ENCODE results near the gene CFAP53. TPM values are rescaled to one million over a fixed set of nuclear protein-coding genes. Genes with fewer than 3 reads are reported as not detected.

The CFAP53 gene
- total and polyA plus RNA-seq, 12 donors, result 0.09 to 0.44 (median 0.18) TPM; not detected in 4

DNA sequence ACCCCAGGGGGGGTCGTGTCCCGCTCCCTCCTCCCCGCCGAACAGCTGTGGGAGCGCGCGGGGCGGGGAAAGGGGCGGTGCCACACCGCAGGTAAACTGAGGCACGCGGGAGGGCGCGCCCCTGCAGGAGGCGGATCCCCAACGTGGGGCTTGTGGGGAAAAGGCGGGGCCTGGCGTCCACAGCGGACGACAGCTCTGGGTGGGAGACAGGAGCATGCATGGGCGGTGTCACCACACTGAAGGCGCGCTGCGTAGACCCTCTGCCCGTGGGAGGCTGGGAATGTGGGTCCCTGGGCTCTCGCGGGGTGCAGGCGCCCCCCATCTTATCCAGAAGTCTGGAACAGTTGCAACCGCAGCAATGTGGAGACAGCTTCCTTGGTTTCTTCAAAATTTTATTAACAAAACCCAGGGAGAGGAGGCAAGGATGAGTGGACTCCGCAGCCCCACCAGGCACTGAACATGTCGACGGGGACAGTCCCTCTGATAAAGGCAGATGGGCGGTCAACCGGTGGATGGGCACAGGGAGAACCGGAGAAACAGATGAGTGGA lies 15.8 kb upstream of the CFAP53 start:
- H3K36me3 ChIP-seq, result peaks cover 0 to 67% (median 12%) of the 10 kb centered on the region in 9 donors

DNA sequence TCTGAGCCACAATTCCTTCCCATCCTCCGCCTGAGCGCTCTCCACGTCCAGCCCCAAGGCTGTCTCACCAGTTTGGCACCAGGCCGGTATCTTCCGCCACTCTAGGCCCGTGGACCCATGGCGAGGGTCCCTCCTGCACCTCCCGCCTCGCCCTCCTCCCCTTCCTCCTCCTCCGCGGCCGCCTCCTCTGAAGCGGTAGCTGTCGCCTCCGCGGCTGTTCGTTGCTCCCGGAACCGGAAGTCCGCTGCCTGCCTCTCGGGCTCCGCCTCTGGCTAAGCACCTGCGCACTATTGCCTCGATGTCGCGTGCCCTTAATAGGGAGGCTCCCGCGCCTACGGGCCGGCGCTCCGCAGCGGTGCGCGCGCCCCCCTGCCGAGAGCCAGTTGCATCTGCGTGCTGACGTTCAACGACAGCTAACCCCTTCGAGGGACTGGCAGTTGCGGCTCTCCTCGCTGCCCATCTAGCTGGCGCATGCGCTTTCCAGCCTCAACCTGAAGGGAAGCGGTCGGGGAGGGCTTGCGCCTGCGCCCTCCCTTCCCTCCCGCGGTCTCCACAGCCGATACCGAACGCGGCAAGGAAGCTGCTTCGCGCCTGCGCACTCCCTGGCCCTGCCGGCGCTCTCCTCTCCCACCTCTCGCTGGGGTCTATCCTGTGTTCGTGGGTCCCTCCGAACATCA lies 15.1 kb upstream of the CFAP53 start, which contains the start of gene MBD1:
TSS of gene MBD1 (minus strand) at position 229 of the 677 bp plus-strand sequence. CDS start 1,531 bp downstream, outside the sequence.
- TF ChIP-seq, protein P1, sequence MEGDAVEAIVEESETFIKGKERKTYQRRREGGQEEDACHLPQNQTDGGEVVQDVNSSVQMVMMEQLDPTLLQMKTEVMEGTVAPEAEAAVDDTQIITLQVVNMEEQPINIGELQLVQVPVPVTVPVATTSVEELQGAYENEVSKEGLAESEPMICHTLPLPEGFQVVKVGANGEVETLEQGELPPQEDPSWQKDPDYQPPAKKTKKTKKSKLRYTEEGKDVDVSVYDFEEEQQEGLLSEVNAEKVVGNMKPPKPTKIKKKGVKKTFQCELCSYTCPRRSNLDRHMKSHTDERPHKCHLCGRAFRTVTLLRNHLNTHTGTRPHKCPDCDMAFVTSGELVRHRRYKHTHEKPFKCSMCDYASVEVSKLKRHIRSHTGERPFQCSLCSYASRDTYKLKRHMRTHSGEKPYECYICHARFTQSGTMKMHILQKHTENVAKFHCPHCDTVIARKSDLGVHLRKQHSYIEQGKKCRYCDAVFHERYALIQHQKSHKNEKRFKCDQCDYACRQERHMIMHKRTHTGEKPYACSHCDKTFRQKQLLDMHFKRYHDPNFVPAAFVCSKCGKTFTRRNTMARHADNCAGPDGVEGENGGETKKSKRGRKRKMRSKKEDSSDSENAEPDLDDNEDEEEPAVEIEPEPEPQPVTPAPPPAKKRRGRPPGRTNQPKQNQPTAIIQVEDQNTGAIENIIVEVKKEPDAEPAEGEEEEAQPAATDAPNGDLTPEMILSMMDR (IDR thresholded peaks at IDR 0.05), result peak in 7 of 9 donors; percentile 35 to 57 (median 44)
- Histone ChIP-seq H3K36me3 (peaks cover 0 to 73% (median 18%) of the 10 kb centered on the region in 9 donors), H3K4me1 (peaks cover 12 to 41% (median 28%) of the 10 kb centered on the region in 9 donors), H3K4me3 (peak within 1 kb of the TSS; percentile 75 to 98 (median 90)), H3K9me3 (no peaks in the 10 kb centered on the region), H3K27ac (peak within 1 kb of the TSS; percentile 73 to 98 (median 90)), H3K27me3 (no peaks in the 10 kb centered on the region)
- WGBS, 2 donors, result 0% methylated on average over 57 to 63 of the region's 63 CpGs
- DNase-seq (peak; percentile 97), ATAC-seq (peak; percentile 95 to 97 (median 97))
- intact Hi-C loops (cut with DNase I), result loop anchor here in 4 of 10 donors (10.0 kb wide), 2 partner anchors 93 to 763 kb away; partner anchors contain the start of gene SKA1 (in 3 of the 4)

More for the DNA sequence above, 15.8 kb upstream of the CFAP53 start:
- Histone ChIP-seq H3K9me3 (no peaks in the 10 kb centered on the region), H3K4me3 (peak overlapping the region; percentile 75 to 98 (median 90)), H3K27ac (peak overlapping the region; percentile 73 to 98 (median 90)), H3K4me1 (peaks cover 12 to 47% (median 33%) of the 10 kb centered on the region in 9 donors), H3K27me3 (no peaks in the 10 kb centered on the region)
- intact Hi-C loops (cut with DNase I), result loop anchor here in 4 of 10 donors (10.0 kb wide), 2 partner anchors 93 to 763 kb away; partner anchors contain the start of gene SKA1 (in 3 of the 4)
- no peak for DNase-seq
- ATAC-seq, result peak in 4 of 8 donors; percentile 1 to 25 (median 1)
- TF ChIP-seq, protein P1 (IDR thresholded peaks at IDR 0.05), result no peak
- WGBS, 2 donors, result 33 to 34% methylated on average over 32 to 35 of the region's 35 CpGs

DNA sequence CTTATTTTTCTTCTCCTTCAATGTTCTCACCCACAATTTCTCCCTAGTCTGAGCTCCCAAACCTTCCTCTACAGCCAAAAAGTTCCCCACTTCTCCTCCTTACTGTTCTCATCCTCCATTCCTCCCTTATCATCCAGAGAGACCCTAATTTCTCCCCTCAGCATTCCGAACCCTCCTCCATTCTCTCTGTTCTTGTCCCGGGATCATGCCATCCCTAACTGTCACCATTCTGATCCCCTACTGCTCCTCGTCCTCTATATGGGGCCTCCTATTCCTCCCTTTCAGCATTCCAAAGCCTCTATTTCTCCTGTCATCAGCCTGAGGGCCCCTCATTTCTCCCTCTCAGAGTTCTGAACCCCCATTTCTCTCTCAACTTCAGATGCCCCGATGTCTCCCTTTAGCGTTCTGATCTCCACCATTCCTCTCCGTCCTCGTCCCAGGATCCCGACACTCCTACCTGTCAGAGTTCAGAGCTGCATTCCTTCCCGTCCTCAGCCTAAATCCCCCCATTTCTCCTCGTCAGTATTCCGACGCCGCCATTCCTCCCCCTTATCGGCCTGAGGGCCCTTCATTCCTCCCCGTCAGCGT lies 14.5 kb upstream of the CFAP53 start:
- intact Hi-C loops (cut with DNase I), result loop anchor here in 4 of 10 donors (10.0 kb wide), 2 partner anchors 94 to 764 kb away; partner anchors contain the start of gene SKA1 (in 3 of the 4)
- WGBS, 2 donors, result 1 to 2% methylated on average over 16 of the region's 16 CpGs
- DNase-seq (no peak), ATAC-seq (no peak)
- peaks cover 0 to 77% (median 20%) of the 10 kb centered on the region in 9 donors for H3K36me3 ChIP-seq
- peak overlapping the region; percentile 75 to 98 (median 90) for H3K4me3 ChIP-seq
- TF ChIP-seq, protein P1 (IDR thresholded peaks at IDR 0.05), result no peak
- H3K9me3 ChIP-seq, result no peaks in the 10 kb centered on the region
- H3K4me1 ChIP-seq, result peaks cover 12 to 37% (median 28%) of the 10 kb centered on the region in 9 donors
- peak overlapping the region; percentile 73 to 98 (median 90) for H3K27ac ChIP-seq
- no peaks in the 10 kb centered on the region for H3K27me3 ChIP-seq

DNA sequence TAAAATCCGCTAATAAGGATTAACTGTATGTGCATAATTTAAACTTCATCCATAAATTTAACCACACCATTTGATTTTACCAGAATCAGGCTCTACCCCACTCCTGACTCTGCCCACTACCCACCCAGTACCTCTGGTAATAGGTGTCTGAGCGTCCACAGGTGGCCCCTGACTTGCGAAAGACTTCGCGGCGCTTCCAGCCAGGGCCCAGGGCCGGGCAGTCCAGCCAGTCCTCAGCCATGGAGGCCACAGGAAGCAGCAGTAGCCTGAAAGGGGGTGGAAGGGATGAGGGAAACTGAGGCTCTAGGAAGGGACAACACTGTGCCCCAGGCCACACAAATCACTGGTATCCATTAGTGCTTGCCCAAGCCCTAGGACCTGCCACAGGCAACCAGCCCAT lies 13.5 kb upstream of the CFAP53 start:
- Histone ChIP-seq H3K27ac (no peak overlapping the region), H3K27me3 (no peaks in the 10 kb centered on the region), H3K4me1 (peaks cover 12 to 37% (median 28%) of the 10 kb centered on the region in 9 donors), H3K4me3 (peak overlapping the region in 2 of 10 donors; percentile 93 to 98), H3K9me3 (no peaks in the 10 kb centered on the region), H3K36me3 (peaks cover 0 to 77% (median 27%) of the 10 kb centered on the region in 9 donors)
- intact Hi-C loops (cut with DNase I), result loop anchor here in 4 of 10 donors (10.0 kb wide), 2 partner anchors 95 to 765 kb away; partner anchors contain the start of gene SKA1 (in 3 of the 4)
- TF ChIP-seq, protein P1 (IDR thresholded peaks at IDR 0.05), result no peak
- WGBS, 2 donors, result 94 to 95% methylated on average over 7 of the region's 7 CpGs
- no peak for ATAC-seq
- DNase-seq, result no peak

Data from heart right ventricle (tissue), 16 donors.